CD4-positive, alpha-beta memory T cell (primary cell): Measurements from ENCODE around the gene NDNF. TPM values are rescaled to one million over a fixed set of nuclear protein-coding genes. Genes with fewer than 3 reads are reported as not detected.
A peak's percentile ranks its signal among the peaks of the same experiment; 100 is the strongest.

ENCODE experiments used
- CTCF ChIA-PET: fragments of 350-600 bp; sonication (Branson Sonifier 250); formaldehyde crosslinking; loops from one replicate; lab custom pipeline; 2021; ENCODE audit warnings: inconsistent platforms; ENCODE audit not compliant: partially characterized antibody; lab: Charles Lee
- POLR2A ChIA-PET: fragments of 350-600 bp; sonication (Branson Sonifier 250); formaldehyde crosslinking; loops from one replicate; lab custom pipeline; 2021; ENCODE audit not compliant: partially characterized antibody; lab: Charles Lee
- DNase-seq, 5 donors: peaks; one replicate each; pipeline versions ENCODE4 v3.0.0 to v3.0.0-alpha.2; 2020 to 2022; ENCODE audit warnings: mixed read lengths in 1 of 5
- H3K27ac ChIP-seq: one replicate; pipeline ENCODE4 v1.7.0; 2013; ENCODE audit warnings: low read depth, low read length
- H3K27me3 ChIP-seq: 2 replicates; pipeline ENCODE4 v1.7.0; 2013; ENCODE audit warnings: mild to moderate bottlenecking, low read length, moderate library complexity; ENCODE audit not compliant: insufficient read depth
- H3K36me3 ChIP-seq: 2 replicates; pipeline ENCODE4 v1.7.0; 2013; ENCODE audit warnings: mild to moderate bottlenecking, low read length, moderate library complexity; ENCODE audit not compliant: insufficient read depth
- H3K4me1 ChIP-seq: 2 replicates; pipeline ENCODE4 v1.7.0; 2013; ENCODE audit warnings: mild to moderate bottlenecking, low read length, moderate library complexity; ENCODE audit not compliant: insufficient read depth
- H3K4me3 ChIP-seq, 2 donors: one replicate each; pipeline ENCODE4 v1.7.0; 2013; ENCODE audit warnings: low read length in 2 of 2, mild to moderate bottlenecking in 1 of 2
- H3K9me3 ChIP-seq, 2 donors: one replicate each; pipeline ENCODE4 v1.7.0; 2013; ENCODE audit warnings: low read length in 2 of 2, control low read depth in 1 of 2; ENCODE audit not compliant: control insufficient read depth in 1 of 2
- H3K27ac Mint-ChIP-seq, 7 donors: one replicate each; pipeline ENCODE4 v1.8.0; 2020 to 2021; ENCODE audit warnings: mixed read lengths in 7 of 7, mild to moderate bottlenecking in 6 of 7, inconsistent platforms in 3 of 7, moderate library complexity in 3 of 7
- H3K27me3 Mint-ChIP-seq, 2 donors: one replicate each; pipeline ENCODE4 v1.8.0; 2020 to 2021; ENCODE audit warnings: mixed read lengths in 2 of 2
- H3K36me3 Mint-ChIP-seq, 2 donors: one replicate each; pipeline ENCODE4 v1.8.0; 2020 to 2021; ENCODE audit warnings: mixed read lengths in 2 of 2, inconsistent platforms in 1 of 2, mild to moderate bottlenecking in 1 of 2
- H3K4me1 Mint-ChIP-seq, 4 donors: one replicate each; pipeline ENCODE4 v1.8.0; 2020 to 2021; ENCODE audit warnings: mixed read lengths in 4 of 4, mild to moderate bottlenecking in 1 of 4
- H3K4me3 Mint-ChIP-seq, 8 donors: one replicate each; pipeline ENCODE4 v1.8.0; 2020 to 2021; ENCODE audit warnings: mixed read lengths in 8 of 8, mild to moderate bottlenecking in 7 of 8, moderate library complexity in 6 of 8, inconsistent platforms in 3 of 8
- H3K9me3 Mint-ChIP-seq, 8 donors: one replicate each; pipeline ENCODE4 v1.8.0; 2020 to 2021; ENCODE audit warnings: mixed read lengths in 8 of 8, mild to moderate bottlenecking in 5 of 8, inconsistent platforms in 3 of 8, moderate library complexity in 1 of 8
- intact Hi-C: fragments of 100-400 bp; cut with micrococcal nuclease; formaldehyde crosslinking; loops from one replicate; pipeline ENCODE4 v1.15.1; 2023
- polyA plus RNA-seq, 2 donors: library from polyadenylated mRNA; unstranded; fragments of 300-500 nt; fragmentation: Illumina TruSeq; gene quantifications; one replicate each; pipeline ENCODE4 v1.2.3, GENCODE V29; 2021
- total RNA-seq, 2 experiments: library from RNA; stranded (reverse); gene quantifications; one replicate each; pipeline ENCODE4 v1.2.3, GENCODE V29; 2021

The NDNF gene
- total and polyA plus RNA-seq, 4 experiments from 2014 or later = not detected

- H3K36me3 ChIP-seq = no peaks in the 10 kb centered on the region
- Mint-ChIP-seq H3K27ac (no peak overlapping the region), H3K27me3 (no peaks in the 10 kb centered on the region), H3K9me3 (no peaks in the 10 kb centered on the region), H3K4me3 (no peak overlapping the region), H3K4me1 (no peaks in the 10 kb centered on the region), H3K36me3 (no peaks in the 10 kb centered on the region)
- DNase-seq = no peak
- H3K4me3 ChIP-seq = no peak overlapping the region
- H3K9me3 ChIP-seq = no peaks in the 10 kb centered on the region
- no peaks in the 10 kb centered on the region for H3K4me1 ChIP-seq
- CTCF ChIA-PET = interaction anchor here (0.7 to 1.3 kb wide), 2 partner anchors 20 to 45 kb away, joined by 3 read pairs; no protein-coding TSS in a partner anchor
- POLR2A ChIA-PET = no interaction called here
- H3K27ac ChIP-seq = no peak overlapping the region
- intact Hi-C loops = no loop called here
- H3K27me3 ChIP-seq = no peaks in the 10 kb centered on the region
These were observed 19.6 kb upstream of the NDNF start for GRCh38 chr4:121091941-121092340.

GRCh38 chr4:121088867-121089266 lies 16.5 kb upstream of the NDNF start:
- no peaks in the 10 kb centered on the region for H3K4me1 ChIP-seq
- no peaks in the 10 kb centered on the region for H3K36me3 Mint-ChIP-seq
- H3K36me3 ChIP-seq = no peaks in the 10 kb centered on the region
- H3K4me1 Mint-ChIP-seq = no peaks in the 10 kb centered on the region
- no peaks in the 10 kb centered on the region for H3K27me3 ChIP-seq
- DNase-seq = no peak
- intact Hi-C loops = no loop called here
- ChIA-PET POLR2A (no interaction called here), CTCF (no interaction called here)
- H3K27ac Mint-ChIP-seq = no peak overlapping the region
- H3K4me3 ChIP-seq = no peak overlapping the region
- H3K27me3 Mint-ChIP-seq = no peaks in the 10 kb centered on the region
- no peak overlapping the region for H3K27ac ChIP-seq
- no peaks in the 10 kb centered on the region for H3K9me3 ChIP-seq
- peaks cover 0 to 5% (median 0%) of the 10 kb centered on the region in 8 donors for H3K9me3 Mint-ChIP-seq
- no peak overlapping the region for H3K4me3 Mint-ChIP-seq

GRCh38 chr4:121079376-121079775 lies 7.0 kb upstream of the NDNF start:
- DNase-seq = no peak
- no peak overlapping the region for H3K4me3 ChIP-seq
- Mint-ChIP-seq H3K4me1 (peaks cover 4 to 12% (median 6%) of the 10 kb centered on the region in 4 donors), H3K4me3 (no peak overlapping the region), H3K27ac (no peak overlapping the region), H3K36me3 (peaks cover 0 to 3% of the 10 kb centered on the region in 2 donors), H3K9me3 (peaks cover 0 to 5% (median 0%) of the 10 kb centered on the region in 8 donors), H3K27me3 (peaks cover 27 to 31% of the 10 kb centered on the region in 2 donors)
- H3K27ac ChIP-seq = no peak overlapping the region
- no peaks in the 10 kb centered on the region for H3K9me3 ChIP-seq
- CTCF ChIA-PET = no interaction called here
- peaks cover 5% of the 10 kb centered on the region for H3K4me1 ChIP-seq
- intact Hi-C loops = no loop called here
- POLR2A ChIA-PET = no interaction called here
- H3K36me3 ChIP-seq = no peaks in the 10 kb centered on the region
- peaks cover under 1% of the 10 kb centered on the region for H3K27me3 ChIP-seq

- Mint-ChIP-seq H3K27ac (no peak overlapping the region), H3K36me3 (peaks cover 0 to 3% of the 10 kb centered on the region in 2 donors), H3K9me3 (peaks cover 0 to 5% (median 0%) of the 10 kb centered on the region in 8 donors), H3K4me3 (no peak overlapping the region), H3K4me1 (peaks cover 10 to 27% (median 13%) of the 10 kb centered on the region in 4 donors), H3K27me3 (peaks cover 43 to 46% of the 10 kb centered on the region in 2 donors)
- H3K27me3 ChIP-seq = peaks cover 17% of the 10 kb centered on the region
- DNase-seq = no peak
- H3K4me1 ChIP-seq = peaks cover 11% of the 10 kb centered on the region
- H3K36me3 ChIP-seq = no peaks in the 10 kb centered on the region
- intact Hi-C loops = no loop called here
- H3K4me3 ChIP-seq = no peak overlapping the region
- ChIA-PET POLR2A (no interaction called here), CTCF (no interaction called here)
- H3K27ac ChIP-seq = no peak overlapping the region
- H3K9me3 ChIP-seq = no peaks in the 10 kb centered on the region
These were observed 5.2 kb upstream of the NDNF start for GRCh38 chr4:121077496-121077895.

GRCh38 chr4:121076416-121076815 lies 4.1 kb upstream of the NDNF start:
- Mint-ChIP-seq H3K36me3 (peaks cover 0 to 3% of the 10 kb centered on the region in 2 donors), H3K27ac (no peak overlapping the region), H3K4me3 (no peak overlapping the region), H3K4me1 (peaks cover 10 to 35% (median 19%) of the 10 kb centered on the region in 4 donors), H3K27me3 (peaks cover 41 to 46% of the 10 kb centered on the region in 2 donors), H3K9me3 (peaks cover 0 to 5% (median 0%) of the 10 kb centered on the region in 8 donors)
- no peak overlapping the region for H3K27ac ChIP-seq
- H3K4me1 ChIP-seq = peaks cover 18% of the 10 kb centered on the region
- H3K36me3 ChIP-seq = no peaks in the 10 kb centered on the region
- DNase-seq = no peak
- no peaks in the 10 kb centered on the region for H3K9me3 ChIP-seq
- peaks cover 23% of the 10 kb centered on the region for H3K27me3 ChIP-seq
- ChIA-PET CTCF (no interaction called here), POLR2A (no interaction called here)
- H3K4me3 ChIP-seq = no peak overlapping the region
- intact Hi-C loops = no loop called here

GRCh38 chr4:121073672-121074381 lies 1.5 kb upstream of the NDNF start:
- no peak for DNase-seq
- no peak overlapping the region for H3K4me3 ChIP-seq
- ChIA-PET CTCF (no interaction called here), POLR2A (no interaction called here)
- peak overlapping the region in 5 of 8 donors; percentile 3 to 63 (median 28) for H3K4me3 Mint-ChIP-seq
- no peaks in the 10 kb centered on the region for H3K36me3 Mint-ChIP-seq
- H3K9me3 Mint-ChIP-seq = peaks cover 0 to 3% (median 0%) of the 10 kb centered on the region in 8 donors
- no peaks in the 10 kb centered on the region for H3K9me3 ChIP-seq
- no peak overlapping the region for H3K27ac Mint-ChIP-seq
- peaks cover 52 to 56% of the 10 kb centered on the region in 2 donors for H3K27me3 Mint-ChIP-seq
- peaks cover 37% of the 10 kb centered on the region for H3K27me3 ChIP-seq
- H3K36me3 ChIP-seq = no peaks in the 10 kb centered on the region
- H3K4me1 Mint-ChIP-seq = peaks cover 13 to 49% (median 27%) of the 10 kb centered on the region in 4 donors
- intact Hi-C loops = no loop called here
- H3K27ac ChIP-seq = no peak overlapping the region
- H3K4me1 ChIP-seq = peaks cover 26% of the 10 kb centered on the region

- H3K9me3 Mint-ChIP-seq = peaks cover 0 to 3% (median 0%) of the 10 kb centered on the region in 8 donors
- peaks cover 37% of the 10 kb centered on the region for H3K27me3 ChIP-seq
- H3K27me3 Mint-ChIP-seq = peaks cover 52 to 55% of the 10 kb centered on the region in 2 donors
- POLR2A ChIA-PET = no interaction called here
- peak overlapping the region; percentile 82 to 91 (median 86) for H3K4me3 Mint-ChIP-seq
- H3K4me3 ChIP-seq = peak overlapping the region in 1 of 2 donors; percentile 51
- peaks cover 9 to 43% (median 24%) of the 10 kb centered on the region in 4 donors for H3K4me1 Mint-ChIP-seq
- H3K36me3 Mint-ChIP-seq = no peaks in the 10 kb centered on the region
- no peaks in the 10 kb centered on the region for H3K9me3 ChIP-seq
- no peaks in the 10 kb centered on the region for H3K36me3 ChIP-seq
- no peak for DNase-seq
- peak overlapping the region in 1 of 7 donors; percentile 55 for H3K27ac Mint-ChIP-seq
- intact Hi-C loops = no loop called here
- H3K4me1 ChIP-seq = peaks cover 21% of the 10 kb centered on the region
- H3K27ac ChIP-seq = no peak overlapping the region
- CTCF ChIA-PET = no interaction called here
These were observed 685 bp upstream of the NDNF start for GRCh38 chr4:121073004-121073435.
